K562 (cell line): ENCODE results near the gene TSKS. TPM values are rescaled to one million over a fixed set of nuclear protein-coding genes. Genes with fewer than 3 reads are reported as not detected.

Experiments
- ATAC-seq: fragments of 200-7000 bp; cut with Tn5 transposase; 3 replicates; pipeline ENCODE4 v1.9.1; 2020; ENCODE audit warnings: moderate library complexity
- BruUV-seq: library from RNA; stranded (reverse); fragments of 400-500 nt; replicated peaks from 2 replicates; lab custom pipeline; 2021; lab: Mats Ljungman, UMichigan
- CTCF ChIA-PET: fragments of 300-600 bp; formaldehyde crosslinking; extraction: SDS; loops from one replicate; lab custom pipeline; 2021; ENCODE audit warnings: low intra/inter-chr PET ratio; lab: Yijun Ruan, JAX
- POLR2A ChIA-PET: fragments of 300-600, 350-650 bp; sonication (Branson Sonifier 250); formaldehyde crosslinking; extraction: SDS; loops from one replicate; lab custom pipeline; 2021; ENCODE audit warnings: antibody characterized with exemption, inconsistent platforms; lab: Yijun Ruan, JAX
- DNase-seq, 4 experiments: peaks; one replicate each; pipeline versions ENCODE4 v3.0.0 to v3.0.0-alpha.2; 2011 to 2018; ENCODE audit warnings: low spot score in 3 of 4, mixed read lengths in 3 of 4; ENCODE audit errors: extremely low read depth in 1 of 4
- FAIRE-seq: peaks from 2 replicates; lab custom pipeline; 2011; peaks lifted over from hg19 to GRCh38; lab: Jason Lieb, UNC
- H2AFZ ChIP-seq: 2 replicates; pipeline ENCODE4 v1.6.0; 2011; ENCODE audit warnings: low read depth, low read length, control low read depth, inconsistent platforms
- H3K27ac ChIP-seq: fragments of 200-600 bp; 3 replicates; pipeline ENCODE4 v1.8.0; 2011; ENCODE audit warnings: low read depth, mild to moderate bottlenecking, control low read depth, inconsistent platforms, low read length, moderate library complexity, mixed read lengths; ENCODE audit errors: extremely low read depth
- H3K27me3 ChIP-seq, 2 experiments: fragments of 300-600 bp in 1 of 2; 2 replicates in 1 of 2; 3 replicates in 1 of 2; pipeline versions ENCODE4 v1.6.0 to v1.8.0; 2011; ENCODE audit warnings: inconsistent platforms in 2 of 2, low read length in 2 of 2, mild to moderate bottlenecking in 1 of 2, mixed read lengths in 1 of 2, moderate library complexity in 1 of 2; ENCODE audit not compliant: control insufficient read depth in 2 of 2, insufficient read depth in 2 of 2
- H3K36me3 ChIP-seq: fragments of 300-600 bp; 3 replicates; pipeline ENCODE4 v1.8.0; 2011; ENCODE audit warnings: mild to moderate bottlenecking, low read length, inconsistent platforms; ENCODE audit not compliant: control insufficient read depth, insufficient read depth
- H3K4me1 ChIP-seq, 2 experiments: fragments of 200-600 bp in 1 of 2; replicated peaks in 1 of 2; 2 replicates in 1 of 2; 3 replicates in 1 of 2; pipeline versions ENCODE4 v1.5.1 to v1.8.0; 2011; ENCODE audit warnings: inconsistent platforms in 2 of 2, low read length in 2 of 2, mild to moderate bottlenecking in 1 of 2, mixed read lengths in 1 of 2, moderate library complexity in 1 of 2; ENCODE audit not compliant: control insufficient read depth in 2 of 2, insufficient read depth in 2 of 2
- H3K4me2 ChIP-seq: 2 replicates; pipeline ENCODE4 v1.6.1; 2011; ENCODE audit warnings: low read length, control low read depth, inconsistent platforms, mixed read lengths; ENCODE audit not compliant: insufficient read depth
- H3K4me3 ChIP-seq: fragments of 200-600 bp; sonication (generic), shearing (Covaris generic); 2 replicates; pipeline ENCODE4 v1.5.1; 2016; ENCODE audit warnings: control low read depth, inconsistent platforms
- H3K79me2 ChIP-seq: fragments of 200-600 bp; 3 replicates; pipeline ENCODE4 v1.8.0; 2011; ENCODE audit warnings: low read length, inconsistent platforms; ENCODE audit not compliant: control insufficient read depth, insufficient read depth
- H3K9ac ChIP-seq, 2 experiments: 2 replicates each; pipeline versions ENCODE4 v1.6.0 to v1.6.1; 2011; ENCODE audit warnings: low read depth in 2 of 2, low read length in 2 of 2, control low read depth in 1 of 2, inconsistent platforms in 1 of 2, mild to moderate bottlenecking in 1 of 2, mixed read lengths in 1 of 2; ENCODE audit not compliant: insufficient read depth in 1 of 2
- H3K9me1 ChIP-seq: one replicate; pipeline ENCODE4 v1.6.0; 2011; ENCODE audit warnings: inconsistent platforms, mild to moderate bottlenecking, low read length, moderate library complexity; ENCODE audit not compliant: control insufficient read depth, insufficient read depth
- H3K9me3 ChIP-seq: replicated peaks from 2 replicates; pipeline ENCODE4 v1.5.1; 2011; ENCODE audit warnings: low read depth, low read length, inconsistent platforms; ENCODE audit not compliant: control insufficient read depth, insufficient read depth
- H4K20me1 ChIP-seq: replicated peaks from 2 replicates; pipeline ENCODE4 v1.6.1; 2011; ENCODE audit warnings: low read length, inconsistent platforms, mixed read lengths; ENCODE audit not compliant: control insufficient read depth, insufficient read depth
- BCOR ChIP-seq: fragments of 450-650 bp; IDR thresholded peaks from 2 replicates; pipeline ENCODE4 v1.6.1; 2016
- CEBPB ChIP-seq: fragments of 450-650 bp; IDR thresholded peaks from 2 replicates; pipeline ENCODE4 v1.6.1; 2016; ENCODE audit warnings: missing genetic modification characterization, missing compliant biosample characterization
- CREB1 ChIP-seq, 2 experiments: sonication (generic) in 1 of 2; formaldehyde crosslinking in 1 of 2; IDR thresholded peaks; 2 replicates each; pipeline versions ENCODE4 v1.6.1 to v1.8.0; 2012 to 2022; ENCODE audit warnings: inconsistent platforms in 1 of 2, mild to moderate bottlenecking in 1 of 2, missing genetic modification reagents in 1 of 2, moderate library complexity in 1 of 2
- CREM ChIP-seq: IDR thresholded peaks from 2 replicates; pipeline ENCODE4 v1.6.1; 2014; ENCODE audit warnings: antibody characterized with exemption, low read depth
- EGR1 ChIP-seq: fragments of 450-650 bp; conservative IDR thresholded peaks from 2 replicates; pipeline ENCODE4 v1.6.1; 2017; ENCODE audit warnings: mild to moderate bottlenecking
- FIP1L1 ChIP-seq: fragments of 200-400 bp; formaldehyde crosslinking; IDR thresholded peaks from 2 replicates; pipeline ENCODE4 v1.6.1; 2018; ENCODE audit warnings: mild to moderate bottlenecking, low read depth, low read length; ENCODE audit not compliant: poor library complexity, severe bottlenecking
- MTA2 ChIP-seq: fragments of 450-650 bp; IDR thresholded peaks from 2 replicates; pipeline ENCODE4 v1.6.1; 2016; ENCODE audit warnings: low read depth
- PCBP2 ChIP-seq: fragments of 200-400 bp; formaldehyde crosslinking; IDR thresholded peaks from 2 replicates; pipeline ENCODE4 v1.6.1; 2018; ENCODE audit warnings: low read length, low read depth, mild to moderate bottlenecking, moderate library complexity; ENCODE audit not compliant: poor library complexity, severe bottlenecking
- PHF8 ChIP-seq: fragments of 200-600 bp; sonication (generic); IDR thresholded peaks from 2 replicates; pipeline ENCODE4 v1.6.1; 2012; ENCODE audit warnings: mixed run types, mild to moderate bottlenecking, inconsistent platforms, low read length, moderate library complexity, borderline replicate concordance
- POLR2G ChIP-seq: fragments of 200-400 bp; formaldehyde crosslinking; IDR thresholded peaks from 2 replicates; pipeline ENCODE4 v1.6.1; 2017; ENCODE audit warnings: low read depth, mild to moderate bottlenecking, antibody characterized with exemption, low read length, moderate library complexity
- SLC30A9 ChIP-seq: fragments of 250-450 bp; sonication (Bioruptor Pico); IDR thresholded peaks from 2 replicates; pipeline ENCODE4 v1.8.0; 2022; ENCODE audit warnings: mild to moderate bottlenecking, moderate library complexity
- SP1 ChIP-seq: sonication (generic); formaldehyde crosslinking; IDR thresholded peaks from 2 replicates; pipeline ENCODE4 v1.8.1; 2022; ENCODE audit warnings: mild to moderate bottlenecking, missing genetic modification reagents
- STAG1 ChIP-seq: sonication (generic); formaldehyde crosslinking; IDR thresholded peaks from 2 replicates; pipeline ENCODE4 v1.5.0; 2020; ENCODE audit warnings: missing genetic modification reagents, borderline replicate concordance
- SUPT5H ChIP-seq: fragments of 450-650 bp; IDR thresholded peaks from 2 replicates; pipeline ENCODE4 v1.6.1; 2016
- WGBS: fragments of 100-300 bp; shearing (Covaris generic); methylation state at CpG from one replicate; pipeline ENCODE4 v1.1.6; 2016; ENCODE audit warnings: low coverage, mixed read lengths; ENCODE audit not compliant: insufficient coverage; ENCODE audit errors: missing lambda C conversion rate; 5-methylcytosine and 5-hydroxymethylcytosine counted together
- in situ Hi-C: fragments of 300-500 bp; cut with MboI; formaldehyde crosslinking; loops from 4 replicates; pipeline ENCODE4 v1.15.0; 2018; ENCODE audit warnings: inconsistent platforms, mixed read lengths
- intact Hi-C: fragments of 100-400 bp; cut with micrococcal nuclease; formaldehyde crosslinking; loops from 2 replicates; pipeline ENCODE4 v1.14.2; 2022
- polyA plus RNA-seq, 8 experiments: library from polyadenylated mRNA; depleted of rRNA in 4 of 8; stranded (reverse) in 5 of 8; unstranded in 3 of 8; fragments of >200 nt; fragmentation: Nextera tagmentation in 2 of 8; fragmentation: Illumina TruSeq in 1 of 8; extraction: Ambion mirVana in 2 of 8; extraction: Trizol in 1 of 8; gene quantifications; 2 replicates each; pipeline versions ENCODE4 v1.2.1 to v1.2.3, GENCODE V29; 2011 to 2014; ENCODE audit warnings: inconsistent platforms in 1 of 8, missing spikeins in 1 of 8
- total RNA-seq, 7 experiments: library from RNA; depleted of rRNA in 6 of 7; stranded (reverse); fragments of >200 nt in 6 of 7; fragmentation: Illumina TruSeq in 2 of 7; extraction: Trizol in 2 of 7; gene quantifications; 2 replicates each; pipeline versions ENCODE4 v1.2.1 to v1.2.3, GENCODE V29; 2011 to 2021; ENCODE audit warnings: low replicate concordance in 1 of 7
- TF ChIP-seq, protein P1 (sequence below), 2 experiments: IDR thresholded peaks; 2 replicates each; pipeline ENCODE4 v1.6.1; 2012; ENCODE audit warnings: improper control_type of control experiment in 2 of 2, low read depth in 2 of 2, low read length in 2 of 2, borderline replicate concordance in 1 of 2
- TF ChIP-seq, protein P2 (sequence below): fragments of 450-650 bp; IDR thresholded peaks from 2 replicates; pipeline ENCODE4 v1.6.1; 2018; ENCODE audit warnings: mild to moderate bottlenecking, low read depth; ENCODE audit not compliant: partially characterized antibody

TSKS gene
- total and polyA plus RNA-seq, 9 of the 15 experiments (the other 6 are each of a cell fraction or from before 2014, with no cell fraction given): 0.14 to 4.5 (median 0.80) TPM

DNA sequence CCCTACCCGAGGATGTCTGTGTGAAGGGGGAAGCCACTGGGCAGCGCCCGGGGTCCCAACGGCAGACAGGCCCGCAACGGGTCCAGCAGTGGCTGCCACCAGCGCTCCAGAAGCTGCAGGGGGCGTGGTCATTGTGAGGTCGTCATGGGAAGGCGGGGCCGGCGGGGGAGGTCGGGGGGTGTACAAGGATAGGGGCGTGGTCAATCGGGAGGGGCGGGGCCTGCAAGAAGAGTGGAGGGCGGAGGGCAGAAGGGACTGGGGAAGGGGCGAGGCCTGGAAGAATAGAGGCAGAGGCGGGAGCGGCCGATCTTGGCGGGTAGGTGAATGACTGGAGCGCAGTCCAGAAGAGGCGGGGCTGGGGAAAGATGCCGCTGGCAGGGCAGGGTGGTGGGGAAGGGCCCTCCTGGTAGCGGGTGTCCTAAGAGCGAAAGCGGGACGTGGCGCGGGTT is 45.6 kb upstream of the TSKS start (continued):
- TF ChIP-seq CREB1 (IDR thresholded peaks at IDR 0.05) (no peak; the same call in 1 of the 2 replicates), CREB1 (CRISPR knock-in tag; IDR thresholded peaks at IDR 0.05) (peak; percentile 70), PHF8 (peak; percentile 21; the same call in 1 of the 2 replicates), CREM (peak; percentile 63), POLR2G (peak; percentile 37), EGR1 (peak; percentile 39; the same call in 1 of the 2 replicates), SP1 (CRISPR knock-in tag) (peak; percentile 70; the same call in 1 of the 2 replicates), STAG1 (CRISPR knock-in tag) (no peak), SUPT5H (peak; percentile 64), FIP1L1 (peak; percentile 3)

DNA sequence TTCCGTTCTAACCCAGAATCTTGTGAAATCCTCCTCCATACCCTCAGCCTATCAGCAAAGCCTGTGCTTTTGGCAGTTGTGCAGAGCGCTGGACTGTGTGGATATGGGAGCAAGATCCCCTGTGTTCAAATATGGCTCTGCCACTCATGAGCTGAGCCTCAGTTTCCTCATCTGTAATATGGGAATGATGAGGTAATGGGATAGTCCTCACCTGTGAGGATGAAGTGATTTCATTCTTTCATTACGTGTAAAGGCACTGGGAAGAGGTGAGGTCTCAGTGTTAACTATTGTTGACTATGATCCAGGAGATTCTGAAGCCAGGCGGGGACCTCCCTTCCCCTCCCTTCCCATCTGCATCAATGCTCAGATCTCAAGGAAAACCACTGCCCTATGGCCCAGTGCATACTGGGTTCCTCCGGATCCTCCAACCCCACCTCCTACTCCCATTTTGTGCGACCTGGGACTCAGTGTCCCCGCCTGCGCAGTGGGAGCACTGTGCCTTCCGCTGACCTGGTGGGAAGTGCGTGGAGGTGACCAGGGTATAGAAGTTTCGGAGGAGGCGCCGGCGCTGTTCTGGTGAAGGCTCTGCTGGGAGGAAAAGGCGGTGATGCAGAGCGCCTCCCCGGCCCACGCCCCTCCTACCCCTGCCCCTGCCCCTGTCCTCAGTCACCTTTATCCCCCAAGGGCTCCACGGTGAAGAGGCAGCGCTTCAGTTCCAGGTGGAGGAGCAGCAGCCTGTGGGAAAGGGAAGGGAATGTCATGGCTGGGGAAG is 45.0 kb upstream of the TSKS start:
- H3K4me3 ChIP-seq: no peak overlapping the region
- 70% methylated on average over 18 of the region's 20 CpGs for WGBS
- no peak for TF ChIP-seq MTA2
- TF ChIP-seq BCOR: peak; percentile 68; the same call in 1 of the 2 replicates
- no peak for TF ChIP-seq SLC30A9 (CRISPR knock-in tag)
- TF ChIP-seq, protein P1, sequence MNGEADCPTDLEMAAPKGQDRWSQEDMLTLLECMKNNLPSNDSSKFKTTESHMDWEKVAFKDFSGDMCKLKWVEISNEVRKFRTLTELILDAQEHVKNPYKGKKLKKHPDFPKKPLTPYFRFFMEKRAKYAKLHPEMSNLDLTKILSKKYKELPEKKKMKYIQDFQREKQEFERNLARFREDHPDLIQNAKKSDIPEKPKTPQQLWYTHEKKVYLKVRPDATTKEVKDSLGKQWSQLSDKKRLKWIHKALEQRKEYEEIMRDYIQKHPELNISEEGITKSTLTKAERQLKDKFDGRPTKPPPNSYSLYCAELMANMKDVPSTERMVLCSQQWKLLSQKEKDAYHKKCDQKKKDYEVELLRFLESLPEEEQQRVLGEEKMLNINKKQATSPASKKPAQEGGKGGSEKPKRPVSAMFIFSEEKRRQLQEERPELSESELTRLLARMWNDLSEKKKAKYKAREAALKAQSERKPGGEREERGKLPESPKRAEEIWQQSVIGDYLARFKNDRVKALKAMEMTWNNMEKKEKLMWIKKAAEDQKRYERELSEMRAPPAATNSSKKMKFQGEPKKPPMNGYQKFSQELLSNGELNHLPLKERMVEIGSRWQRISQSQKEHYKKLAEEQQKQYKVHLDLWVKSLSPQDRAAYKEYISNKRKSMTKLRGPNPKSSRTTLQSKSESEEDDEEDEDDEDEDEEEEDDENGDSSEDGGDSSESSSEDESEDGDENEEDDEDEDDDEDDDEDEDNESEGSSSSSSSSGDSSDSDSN (IDR thresholded peaks at IDR 0.05; ENCODE audit: borderline replicate concordance in 1 of 2, low read depth in 2 of 2, low read length in 2 of 2): no peak
- TF ChIP-seq, protein P2, sequence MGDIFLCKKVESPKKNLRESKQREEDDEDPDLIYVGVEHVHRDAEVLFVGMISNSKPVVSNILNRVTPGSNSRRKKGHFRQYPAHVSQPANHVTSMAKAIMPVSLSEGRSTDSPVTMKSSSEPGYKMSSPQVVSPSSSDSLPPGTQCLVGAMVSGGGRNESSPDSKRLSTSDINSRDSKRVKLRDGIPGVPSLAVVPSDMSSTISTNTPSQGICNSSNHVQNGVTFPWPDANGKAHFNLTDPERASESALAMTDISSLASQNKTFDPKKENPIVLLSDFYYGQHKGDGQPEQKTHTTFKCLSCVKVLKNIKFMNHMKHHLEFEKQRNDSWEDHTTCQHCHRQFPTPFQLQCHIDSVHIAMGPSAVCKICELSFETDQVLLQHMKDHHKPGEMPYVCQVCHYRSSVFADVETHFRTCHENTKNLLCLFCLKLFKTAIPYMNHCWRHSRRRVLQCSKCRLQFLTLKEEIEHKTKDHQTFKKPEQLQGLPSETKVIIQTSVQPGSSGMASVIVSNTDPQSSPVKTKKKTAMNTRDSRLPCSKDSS: no peak
- TF ChIP-seq CEBPB (tag): peak; percentile 50; the same call in 1 of the 2 replicates
- no peak for TF ChIP-seq PCBP2
- TF ChIP-seq STAG1 (CRISPR knock-in tag): no peak

More for the DNA sequence above, 45.0 kb upstream of the TSKS start:
- Histone ChIP-seq H3K27me3 (no peaks in the 10 kb centered on the region), H3K36me3 (peaks cover 48% of the 10 kb centered on the region), H2AFZ (no peak overlapping the region), H3K27ac (no peak overlapping the region), H3K79me2 (no peaks in the 10 kb centered on the region), H3K9ac (peak overlapping the region in 1 of 2 experiments; percentile 86; a peak in 3 of 4 replicates), H3K9me3 (no peaks in the 10 kb centered on the region), H3K9me1 (no peaks in the 10 kb centered on the region), H4K20me1 (peaks cover 5% of the 10 kb centered on the region), H3K4me1 (peaks cover 25 to 55% of the 10 kb centered on the region in 2 experiments), H3K4me2 (peak overlapping the region; percentile 43; the same call in 1 of the 2 replicates)
- DNase-seq (no peak), ATAC-seq (peak; percentile 2; the same call in 2 of the 3 replicates), FAIRE-seq (peak; percentile 70)
- BruUV-seq: no TSS peak
- in situ Hi-C loops (no loop called here), intact Hi-C loops (loop anchor here (5.0 kb wide), 1 partner anchor 41 kb away; the partner anchor contains the start of gene AP2A1)
- ChIA-PET POLR2A (interaction anchor here (1.0 to 1.2 kb wide), 3 partner anchors 43 to 132 kb away, joined by 3 read pairs; partner anchors contain the start of gene PTOV1), CTCF (interaction anchor here (0.6 kb wide), 1 partner anchor 10 kb away, joined by 3 read pairs; no protein-coding TSS in a partner anchor)
